HG03565 (cell line): ENCODE measurements around the gene BRD1.
"Not testable (repeated sequence)": the region's sequence is repeated elsewhere in the genome, so short reads cannot be mapped to it uniquely, and the experiment has no call there.

Source experiments
- ATAC-seq: cut with Tn5 transposase; IDR thresholded peaks from one replicate; pipeline ENCODE4 v1.9.1; 2021; ENCODE audit warnings: mild to moderate bottlenecking, moderate library complexity; ENCODE audit not compliant: unreplicated experiment

BRD1 gene

GRCh38 chr22:49771266-49772065 lies 56.2 kb downstream of the BRD1 start:
- no peak for ATAC-seq

- ATAC-seq, result no peak
Observed at GRCh38 chr22:49770547-49771265, 57.0 kb downstream of the BRD1 start.

- no peak for ATAC-seq
Observed at GRCh38 chr22:49769691-49770546, 57.8 kb downstream of the BRD1 start.

GRCh38 chr22:49768951-49769690 lies 58.6 kb downstream of the BRD1 start:
- ATAC-seq, result no peak

- no peak for ATAC-seq
Observed at GRCh38 chr22:49768077-49768910, 59.4 kb downstream of the BRD1 start.

GRCh38 chr22:49767355-49768062 lies 60.2 kb downstream of the BRD1 start:
- ATAC-seq, result no peak

GRCh38 chr22:49765951-49766350 lies 61.7 kb downstream of the BRD1 start:
- ATAC-seq, result no peak

- no peak for ATAC-seq
Observed at GRCh38 chr22:49765091-49765771, 62.4 kb downstream of the BRD1 start.

GRCh38 chr22:49764127-49764581 lies 63.5 kb downstream of the BRD1 start:
- ATAC-seq, result no peak

GRCh38 chr22:49763696-49764095 lies 64.0 kb downstream of the BRD1 start:
- no peak for ATAC-seq

- no peak for ATAC-seq
Observed at GRCh38 chr22:49763138-49763537, 64.5 kb downstream of the BRD1 start.

GRCh38 chr22:49762571-49762970 lies 65.1 kb downstream of the BRD1 start:
- not testable (repeated sequence) for ATAC-seq

GRCh38 chr22:49761836-49762235 lies 65.8 kb downstream of the BRD1 start:
- ATAC-seq, result no peak

GRCh38 chr22:49760630-49761571 lies 66.8 kb downstream of the BRD1 start:
- no peak for ATAC-seq

GRCh38 chr22:49760280-49760629 lies 67.4 kb downstream of the BRD1 start:
- ATAC-seq, result no peak

- ATAC-seq, result no peak
Observed at GRCh38 chr22:49756676-49757075, 71.0 kb downstream of the BRD1 start.

- no peak for ATAC-seq
Observed at GRCh38 chr22:49756201-49756600, 71.5 kb downstream of the BRD1 start.

GRCh38 chr22:49755631-49756001 lies 72.1 kb downstream of the BRD1 start:
- no peak for ATAC-seq
